GM18517 (cell line): Measurements from ENCODE around the gene SLC5A12.

Source experiments
- ATAC-seq: cut with Tn5 transposase; IDR thresholded peaks from one replicate; pipeline ENCODE4 v1.9.1; 2021; ENCODE audit warnings: mild to moderate bottlenecking, moderate library complexity; ENCODE audit not compliant: unreplicated experiment

The SLC5A12 gene

GRCh38 chr11:26726960-26727359 is 5.1 kb upstream of the SLC5A12 start:
- no peak for ATAC-seq

DNA sequence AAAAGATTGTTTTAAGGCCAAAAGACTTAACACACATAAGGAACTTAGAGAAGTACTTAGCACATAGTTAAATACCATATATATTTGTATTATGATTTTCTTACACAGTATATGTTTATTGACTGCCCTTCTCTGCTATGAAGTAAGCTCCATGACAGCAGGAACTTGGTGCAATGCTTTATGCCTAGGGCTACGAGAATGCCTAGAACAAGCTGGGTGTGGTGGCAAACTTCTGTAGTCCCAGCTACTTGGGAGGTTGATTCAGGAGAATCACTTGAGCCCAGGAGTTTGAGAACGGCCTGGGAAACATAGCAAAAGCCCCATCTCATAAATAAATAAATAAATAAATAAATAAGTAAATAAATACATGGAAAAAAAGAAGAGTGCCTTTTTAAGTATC is 1.9 kb downstream of the SLC5A12 start:
- no peak for ATAC-seq

DNA sequence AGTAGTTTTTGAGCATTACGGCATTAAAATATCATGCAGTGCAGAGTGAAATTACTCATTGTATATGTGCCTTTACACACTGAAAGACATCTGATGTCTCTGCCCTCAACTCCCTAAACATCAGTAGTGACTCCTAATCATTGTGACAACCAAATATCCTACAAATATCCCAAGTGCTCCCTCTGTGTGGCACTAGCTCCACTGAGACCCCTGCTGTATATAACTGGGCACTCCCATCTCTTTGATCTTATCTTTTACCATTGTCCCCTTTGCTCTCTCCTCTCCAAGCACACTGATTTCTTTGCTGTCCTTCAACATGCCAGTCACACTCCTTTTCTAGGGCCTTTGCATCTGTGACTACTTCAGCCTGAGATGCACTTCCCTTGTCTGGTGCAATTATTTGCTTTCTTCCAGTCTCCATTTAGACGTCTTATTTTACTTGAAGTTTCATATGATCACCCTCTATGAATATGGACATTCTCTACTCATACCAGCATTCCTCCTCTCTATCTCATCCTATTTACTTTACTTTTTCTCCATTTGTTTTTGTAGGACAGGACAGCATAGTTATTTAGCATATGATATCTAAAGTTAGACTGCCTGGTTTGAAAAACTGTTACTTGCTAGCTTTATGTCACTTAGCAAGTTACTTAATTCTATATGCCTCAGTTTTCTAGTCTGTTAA is 2.4 kb downstream of the SLC5A12 start:
- no peak for ATAC-seq

- ATAC-seq, result no peak
Observed at GRCh38 chr11:26717771-26718170, 4.1 kb downstream of the SLC5A12 start.

DNA sequence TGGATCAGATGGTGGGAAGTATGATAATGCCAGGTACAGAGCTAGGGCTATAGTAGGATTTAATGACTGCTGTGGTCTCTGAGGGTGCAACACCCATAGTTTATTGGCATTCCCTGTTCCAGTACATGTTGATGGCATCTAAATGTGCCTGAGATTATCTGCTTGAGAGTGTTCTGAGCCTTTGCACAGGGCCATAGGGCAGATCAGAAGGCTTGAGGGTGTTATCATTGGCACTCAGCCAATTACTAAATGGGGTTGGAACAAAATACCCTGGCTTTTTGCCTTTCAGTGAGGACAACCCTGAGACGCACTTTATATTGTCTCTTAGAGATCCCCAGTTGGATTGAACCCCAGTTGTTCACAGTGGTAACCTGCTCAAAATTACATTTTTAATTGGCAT is 6.7 kb downstream of the SLC5A12 start:
- ATAC-seq, result no peak

DNA sequence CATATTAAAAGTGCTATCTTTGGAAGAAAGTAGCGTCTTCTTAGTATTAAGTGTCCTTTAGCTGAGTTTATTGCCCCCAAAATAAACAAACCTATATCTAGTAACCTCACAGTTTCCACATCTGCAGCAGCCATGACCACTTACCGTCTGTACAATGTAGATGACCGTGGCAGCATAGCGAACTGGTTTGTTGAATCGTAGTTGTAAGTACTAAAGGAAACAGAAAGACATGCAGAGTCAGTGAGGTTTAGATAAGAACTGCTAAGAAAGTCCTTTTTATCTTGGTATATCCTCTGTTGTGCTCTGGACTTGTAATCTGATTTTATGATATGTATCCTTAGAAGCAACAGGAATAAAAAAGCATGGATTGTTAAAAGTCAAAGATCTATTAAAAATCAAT is 9.4 kb downstream of the SLC5A12 start:
- no peak for ATAC-seq

DNA sequence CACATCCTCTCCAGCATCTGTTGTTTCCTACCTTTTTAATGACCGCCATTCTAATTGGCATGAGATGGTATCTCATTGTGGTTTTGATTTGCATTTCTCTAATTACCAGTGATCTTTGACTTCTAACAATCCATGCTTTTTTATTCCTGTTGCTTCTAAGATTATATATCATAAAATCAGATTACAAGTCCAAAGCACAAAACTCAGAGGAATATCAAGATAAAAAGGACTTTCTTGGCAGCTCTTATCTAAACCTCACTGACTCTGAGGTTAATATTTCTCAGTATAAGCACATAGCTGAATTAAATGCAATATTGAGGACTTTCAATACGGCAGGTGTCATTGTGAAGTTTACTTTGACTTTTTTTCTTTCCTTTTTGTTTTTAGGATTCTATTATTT is 11.4 kb downstream of the SLC5A12 start:
- no peak for ATAC-seq

- ATAC-seq, result no peak
Observed at GRCh38 chr11:26708736-26709456, 13.0 kb downstream of the SLC5A12 start.

- ATAC-seq, result no peak
Observed at GRCh38 chr11:26706181-26706580, 15.7 kb downstream of the SLC5A12 start.

- no peak for ATAC-seq
Observed at GRCh38 chr11:26704249-26704648, 17.6 kb downstream of the SLC5A12 start.

GRCh38 chr11:26703411-26704191 is 18.3 kb downstream of the SLC5A12 start:
- no peak for ATAC-seq

DNA sequence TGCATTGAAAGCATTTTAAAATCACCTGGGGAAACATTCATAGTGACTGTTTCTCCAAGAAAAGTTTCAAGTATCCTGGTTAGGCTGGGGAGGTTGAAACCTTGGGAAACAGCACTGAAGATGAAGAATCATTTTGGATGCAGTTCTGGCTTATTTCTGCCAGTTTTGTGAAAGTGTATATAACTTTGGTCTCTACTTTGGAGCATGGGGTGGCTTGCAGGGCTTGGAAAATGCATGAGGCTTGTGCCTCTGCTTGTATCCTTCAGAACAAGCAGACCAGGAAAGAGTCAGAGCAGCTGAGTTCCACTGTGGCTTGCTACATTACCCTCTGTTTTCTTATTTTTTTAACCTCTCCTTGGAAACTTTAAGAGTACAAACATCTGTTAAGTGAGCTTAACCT is 19.5 kb downstream of the SLC5A12 start:
- no peak for ATAC-seq

DNA sequence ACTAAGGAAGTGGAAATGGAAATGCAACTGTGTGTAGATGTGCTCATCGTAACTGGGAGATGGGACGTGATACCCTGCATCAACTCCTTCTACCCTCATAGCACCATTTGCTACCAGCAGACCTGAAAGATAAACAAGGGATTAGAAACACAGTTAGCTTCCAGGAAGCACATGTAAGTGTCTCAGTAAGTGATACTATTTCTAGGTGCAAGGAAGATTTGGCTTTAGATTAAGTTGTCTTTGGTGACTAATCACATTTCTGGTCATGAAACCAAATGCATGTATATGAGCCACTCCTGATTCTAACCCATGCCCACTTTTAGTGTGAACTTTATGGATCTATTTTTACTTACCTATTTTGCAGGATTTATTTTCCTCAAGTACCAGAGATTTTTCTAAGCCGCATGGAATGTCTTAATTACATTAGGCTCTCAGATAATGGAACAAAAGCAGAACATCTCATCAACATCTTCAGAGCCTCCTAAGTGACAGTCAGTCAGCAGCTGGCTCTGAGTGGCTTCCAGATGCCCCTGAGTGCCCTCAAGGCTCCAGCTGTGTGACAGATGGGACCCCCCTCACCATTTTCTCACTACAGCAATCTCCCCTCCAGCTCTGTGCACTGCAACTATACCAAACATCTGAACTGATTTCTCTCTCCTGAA is 21.2 kb downstream of the SLC5A12 start:
- no peak for ATAC-seq

DNA sequence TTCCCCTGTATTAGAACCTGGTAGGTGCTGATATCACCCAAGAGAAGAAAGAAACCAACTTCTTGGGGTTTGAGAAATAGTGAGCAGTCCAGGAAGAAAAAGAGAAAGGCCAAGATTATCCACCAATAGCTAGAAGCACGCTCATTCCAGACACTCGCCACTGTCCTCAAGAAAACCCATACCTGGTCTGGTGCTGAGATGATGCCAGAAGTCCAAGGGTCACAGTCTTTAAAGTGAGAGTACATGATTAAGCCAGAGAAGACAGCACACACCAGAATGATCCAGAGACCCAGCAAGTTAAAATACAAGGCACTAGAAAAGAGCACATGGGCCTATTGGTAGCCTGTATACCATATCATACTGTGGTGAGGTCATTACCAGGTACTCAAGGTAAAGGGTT is 23.6 kb downstream of the SLC5A12 start:
- no peak for ATAC-seq

DNA sequence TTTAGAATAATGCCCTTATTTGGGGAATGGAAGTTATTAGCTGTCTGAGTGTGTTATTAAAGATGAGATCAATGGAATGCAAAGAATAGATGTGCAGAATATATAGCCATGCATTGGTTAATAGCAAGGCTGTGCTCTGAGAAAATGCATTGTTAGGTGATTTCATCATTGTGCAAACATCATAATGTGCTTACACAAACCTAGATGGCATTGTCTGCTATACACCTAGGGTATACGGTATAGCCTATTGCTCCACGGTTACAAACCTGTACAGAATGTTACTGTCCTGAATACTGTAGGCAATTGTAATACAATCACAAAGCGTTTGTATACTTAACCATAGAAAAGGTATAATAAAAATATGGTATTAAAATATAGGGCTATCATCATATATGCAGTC is 25.5 kb downstream of the SLC5A12 start:
- ATAC-seq, result no peak

GRCh38 chr11:26688701-26689100 is 33.2 kb downstream of the SLC5A12 start:
- ATAC-seq, result no peak

DNA sequence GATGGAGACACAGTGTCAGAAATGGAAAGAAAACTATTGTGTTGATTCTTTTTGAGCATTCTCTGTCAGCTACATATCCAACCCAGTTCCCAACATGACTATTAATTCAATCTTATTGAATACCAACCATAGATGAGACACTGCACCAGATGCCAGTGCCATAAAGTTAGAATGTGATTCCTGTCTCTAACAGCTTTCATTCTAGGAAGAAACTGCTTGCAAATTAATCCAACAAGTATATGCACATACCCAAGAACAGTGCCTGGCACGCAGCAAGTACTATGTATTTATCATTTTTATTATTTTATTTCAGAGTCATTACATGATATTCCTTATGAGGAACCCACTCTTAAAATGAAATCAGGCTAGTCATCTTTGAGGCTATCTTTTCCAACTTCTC is 34.5 kb downstream of the SLC5A12 start:
- ATAC-seq, result no peak

- ATAC-seq, result no peak
Observed at GRCh38 chr11:26677566-26677965, 44.3 kb downstream of the SLC5A12 start.

GRCh38 chr11:26676641-26677040 is 45.2 kb downstream of the SLC5A12 start:
- ATAC-seq, result no peak

GRCh38 chr11:26675233-26675928 is 46.5 kb downstream of the SLC5A12 start:
- no peak for ATAC-seq

- ATAC-seq, result no peak
Observed at GRCh38 chr11:26665946-26666345, 55.9 kb downstream of the SLC5A12 start.
